NB4 (cell line): ENCODE measurements around the gene ZFP1.

Source experiments
- CTCF ChIP-seq: IDR thresholded peaks from one replicate; pipeline ENCODE4 v1.5.1; 2012; ENCODE audit warnings: low read depth, low read length
- MAX ChIP-seq: IDR thresholded peaks from 2 replicates; pipeline ENCODE4 v1.6.1; 2011; ENCODE audit warnings: low read depth, low read length
- POLR2A ChIP-seq: IDR thresholded peaks from 2 replicates; pipeline ENCODE4 v1.6.1; 2011; ENCODE audit warnings: mild to moderate bottlenecking; ENCODE audit not compliant: insufficient read length; ENCODE audit errors: extremely low read depth

- no peak for TF ChIP-seq CTCF
- no peak for TF ChIP-seq POLR2A
- peak; percentile 53 for TF ChIP-seq MAX
Measured at GRCh38 chr16:75181630-75182029, 33.3 kb downstream of the ZFP1 start.
